Sigmoid colon (tissue), 3 donors: Measurements from ENCODE around the gene MYL9.

Experiments
- POLR2A ChIP-seq, 2 donors: fragments of 450-650 bp; IDR thresholded peaks; one replicate each; pipeline ENCODE4 v1.6.1; 2016; ENCODE audit warnings: antibody characterized with exemption in 2 of 2, mild to moderate bottlenecking in 2 of 2, moderate library complexity in 2 of 2
- TF ChIP-seq, protein P1 (sequence below), 4 experiments: fragments of 450-650 bp in 3 of 4; fragments of 200-600 bp in 1 of 4; IDR thresholded peaks; one replicate each; pipeline ENCODE4 v1.5.1; 2016 to 2019; ENCODE audit warnings: antibody characterized with exemption in 4 of 4, mild to moderate bottlenecking in 3 of 4, moderate library complexity in 2 of 4

GRCh38 chr20:36544134-36545018 lies 3.1 kb downstream of the MYL9 start:
- TF ChIP-seq POLR2A (IDR thresholded peaks at IDR 0.05): no peak
- TF ChIP-seq, protein P1, sequence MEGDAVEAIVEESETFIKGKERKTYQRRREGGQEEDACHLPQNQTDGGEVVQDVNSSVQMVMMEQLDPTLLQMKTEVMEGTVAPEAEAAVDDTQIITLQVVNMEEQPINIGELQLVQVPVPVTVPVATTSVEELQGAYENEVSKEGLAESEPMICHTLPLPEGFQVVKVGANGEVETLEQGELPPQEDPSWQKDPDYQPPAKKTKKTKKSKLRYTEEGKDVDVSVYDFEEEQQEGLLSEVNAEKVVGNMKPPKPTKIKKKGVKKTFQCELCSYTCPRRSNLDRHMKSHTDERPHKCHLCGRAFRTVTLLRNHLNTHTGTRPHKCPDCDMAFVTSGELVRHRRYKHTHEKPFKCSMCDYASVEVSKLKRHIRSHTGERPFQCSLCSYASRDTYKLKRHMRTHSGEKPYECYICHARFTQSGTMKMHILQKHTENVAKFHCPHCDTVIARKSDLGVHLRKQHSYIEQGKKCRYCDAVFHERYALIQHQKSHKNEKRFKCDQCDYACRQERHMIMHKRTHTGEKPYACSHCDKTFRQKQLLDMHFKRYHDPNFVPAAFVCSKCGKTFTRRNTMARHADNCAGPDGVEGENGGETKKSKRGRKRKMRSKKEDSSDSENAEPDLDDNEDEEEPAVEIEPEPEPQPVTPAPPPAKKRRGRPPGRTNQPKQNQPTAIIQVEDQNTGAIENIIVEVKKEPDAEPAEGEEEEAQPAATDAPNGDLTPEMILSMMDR (IDR thresholded peaks at IDR 0.05): no peak
